Stimulated activated CD8-positive, alpha-beta memory T cell treated with anti-CD3 and anti-CD28 coated beads, Interleukin-2, amount 100 ng/mL, for 48 hours (primary cell): Measurements from ENCODE around the gene TMTC2.
"Not testable (repeated sequence)": the region's sequence is repeated elsewhere in the genome, so short reads cannot be mapped to it uniquely, and the experiment has no call there.

Source experiments
- DNase-seq, 2 donors: peaks; one replicate each; pipeline ENCODE4 v3.0.0-alpha.2; 2020; ENCODE audit warnings: low read depth in 2 of 2

TMTC2 gene

GRCh38 chr12:83075471-83075870 lies 388.8 kb downstream of the TMTC2 start:
- DNase-seq = no peak

GRCh38 chr12:83077041-83077440 lies 390.3 kb downstream of the TMTC2 start:
- no peak for DNase-seq

GRCh38 chr12:83082690-83083276 lies 396.1 kb downstream of the TMTC2 start:
- no peak for DNase-seq

GRCh38 chr12:83083616-83084015 lies 396.9 kb downstream of the TMTC2 start:
- DNase-seq = no peak

- DNase-seq = no peak
Observed at GRCh38 chr12:83084516-83085234, 398.0 kb downstream of the TMTC2 start.

GRCh38 chr12:83086023-83086422 lies 399.3 kb downstream of the TMTC2 start:
- DNase-seq = no peak

- no peak for DNase-seq
Observed at GRCh38 chr12:83089575-83089974, 402.9 kb downstream of the TMTC2 start.

- no peak for DNase-seq
Observed at GRCh38 chr12:83092129-83092528, 405.4 kb downstream of the TMTC2 start.

- no peak for DNase-seq
Observed at GRCh38 chr12:83092606-83093005, 405.9 kb downstream of the TMTC2 start.

GRCh38 chr12:83093426-83093825 lies 406.7 kb downstream of the TMTC2 start:
- no peak for DNase-seq

- no peak for DNase-seq
Observed at GRCh38 chr12:83097643-83098342, 411.1 kb downstream of the TMTC2 start.

- no peak for DNase-seq
Observed at GRCh38 chr12:83099436-83099835, 412.7 kb downstream of the TMTC2 start.

GRCh38 chr12:83102499-83102898 lies 415.8 kb downstream of the TMTC2 start:
- no peak for DNase-seq

- DNase-seq = no peak
Observed at GRCh38 chr12:83106873-83107272, 420.2 kb downstream of the TMTC2 start.

- no peak for DNase-seq
Observed at GRCh38 chr12:83110424-83110823, 423.7 kb downstream of the TMTC2 start.

- DNase-seq = no peak
Observed at GRCh38 chr12:83113945-83114344, 427.2 kb downstream of the TMTC2 start.

GRCh38 chr12:83114966-83115365 lies 428.3 kb downstream of the TMTC2 start:
- DNase-seq = no peak

- not testable (repeated sequence) for DNase-seq
Observed at GRCh38 chr12:83117926-83118325, 431.2 kb downstream of the TMTC2 start.

- no peak for DNase-seq
Observed at GRCh38 chr12:83121897-83122622, 435.4 kb downstream of the TMTC2 start.

- DNase-seq = no peak
Observed at GRCh38 chr12:83122623-83122934, 435.9 kb downstream of the TMTC2 start.

GRCh38 chr12:83123039-83123438 lies 436.3 kb downstream of the TMTC2 start:
- DNase-seq = no peak

GRCh38 chr12:83128540-83128939 lies 441.8 kb downstream of the TMTC2 start:
- DNase-seq = no peak

- DNase-seq = no peak
Observed at GRCh38 chr12:83130178-83130577, 443.5 kb downstream of the TMTC2 start.
